HG02798 (cell line): ENCODE results near the gene PRKCE.
A peak's percentile ranks its signal among the peaks of the same experiment; 100 is the strongest.

Experiments used
- ATAC-seq: cut with Tn5 transposase; IDR thresholded peaks from one replicate; pipeline ENCODE4 v1.9.1; 2021; ENCODE audit warnings: mild to moderate bottlenecking; ENCODE audit not compliant: unreplicated experiment, poor library complexity

PRKCE gene

DNA sequence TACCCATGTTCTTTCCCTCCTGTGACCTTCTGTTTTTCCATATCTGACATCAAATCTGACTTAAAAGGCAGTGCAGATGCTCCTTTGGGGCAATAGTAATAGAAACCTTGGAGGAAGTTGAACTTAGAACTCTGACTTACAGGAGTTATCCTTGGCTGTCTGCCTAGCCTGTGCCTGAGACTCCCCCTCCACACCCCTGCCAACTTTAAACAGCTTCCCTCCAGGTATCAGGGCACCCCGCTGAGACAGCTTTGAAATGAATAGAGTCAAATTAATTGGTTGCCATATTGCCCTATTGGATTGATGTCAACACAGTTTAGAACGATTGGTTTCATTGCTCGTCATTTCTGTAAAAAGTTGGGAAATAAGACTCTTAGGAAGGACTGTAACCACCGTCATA lies 322.0 kb downstream of the PRKCE start:
- no peak for ATAC-seq

DNA sequence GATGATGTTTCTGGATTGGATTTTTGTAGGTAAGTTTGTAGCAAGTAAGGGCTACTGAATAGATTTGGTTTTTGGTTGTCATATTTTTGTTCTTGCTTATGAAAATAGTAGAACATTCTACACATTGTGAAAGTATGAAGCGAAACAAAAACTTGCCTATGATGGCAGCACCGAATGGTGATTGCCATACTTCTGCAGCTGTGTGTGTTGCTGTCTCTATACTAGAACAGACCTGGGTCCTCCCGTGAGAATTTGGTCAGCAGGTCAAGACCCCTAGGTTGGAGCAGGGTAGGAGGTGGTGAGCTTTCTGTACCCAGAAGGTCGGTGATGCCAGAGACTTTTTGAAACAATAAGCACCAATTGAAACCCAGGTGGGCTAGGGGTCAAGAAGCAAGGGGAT lies 322.6 kb downstream of the PRKCE start:
- ATAC-seq, result peak; percentile 81

DNA sequence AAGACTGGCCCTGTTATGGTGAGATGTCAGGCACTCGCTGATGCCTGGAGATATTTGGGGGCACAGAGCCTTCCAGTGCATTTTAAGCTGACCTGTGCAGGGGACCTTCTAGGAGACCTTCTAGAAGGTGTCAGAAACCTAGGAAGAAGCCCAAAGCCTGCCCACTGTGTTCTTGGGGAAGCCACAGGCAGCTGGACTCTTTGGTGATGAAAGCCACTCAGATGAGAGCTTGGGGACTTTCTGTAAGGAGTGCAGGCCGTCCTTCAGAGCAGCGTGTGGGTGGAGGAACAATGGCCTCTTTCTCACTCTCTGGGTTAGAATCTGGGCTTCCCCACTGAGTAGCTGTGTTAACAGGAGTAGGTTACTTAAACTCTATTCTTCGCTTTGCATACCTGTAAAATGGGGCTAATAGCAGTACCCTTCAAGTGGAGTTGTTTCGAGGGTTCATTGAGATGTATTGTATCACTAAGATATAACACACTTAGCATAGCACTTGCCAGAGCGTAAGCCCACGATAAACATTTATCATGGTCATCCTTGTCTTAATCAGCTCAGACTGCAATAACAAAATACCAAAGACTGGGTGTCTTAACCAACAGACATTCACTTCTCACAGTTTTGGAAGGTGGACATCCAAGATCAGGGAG lies 323.4 kb downstream of the PRKCE start:
- ATAC-seq, result peak; percentile 76

DNA sequence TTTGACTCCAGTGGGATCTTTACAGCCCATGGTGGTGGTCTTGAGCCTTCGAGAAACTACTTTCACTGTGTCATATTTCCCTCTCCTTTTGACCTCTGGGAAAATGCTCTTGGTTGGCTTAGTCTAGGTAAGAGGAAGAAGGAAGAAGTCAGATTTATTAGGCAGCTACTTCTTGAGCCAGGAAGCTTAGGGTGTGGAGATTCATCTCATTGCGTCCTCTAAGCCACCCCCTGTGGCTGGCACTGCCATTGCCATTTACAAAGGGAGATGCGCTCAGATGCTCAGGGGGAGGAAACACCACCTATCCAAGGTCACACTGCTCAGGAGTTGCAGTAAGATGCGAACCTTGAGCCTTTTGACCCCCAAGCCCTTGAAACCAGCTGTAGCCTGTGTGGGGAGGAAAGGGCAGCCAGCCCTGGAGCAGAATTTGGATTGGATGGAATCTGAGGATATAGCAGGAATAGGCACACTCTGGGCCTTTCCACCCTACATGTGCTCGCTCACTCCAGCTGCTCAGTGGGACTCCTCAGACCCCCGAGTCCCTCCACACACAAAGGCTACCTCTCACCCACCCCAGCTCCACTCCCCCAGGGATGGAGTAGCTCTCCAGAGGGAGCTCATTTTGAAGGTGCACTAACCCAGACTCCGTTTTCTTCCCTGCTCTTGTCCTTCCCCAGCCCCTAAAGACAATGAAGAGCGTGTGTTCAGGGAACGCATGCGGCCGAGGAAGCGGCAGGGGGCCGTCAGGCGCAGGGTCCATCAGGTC lies 324.5 kb downstream of the PRKCE start:
- ATAC-seq, result no peak

DNA sequence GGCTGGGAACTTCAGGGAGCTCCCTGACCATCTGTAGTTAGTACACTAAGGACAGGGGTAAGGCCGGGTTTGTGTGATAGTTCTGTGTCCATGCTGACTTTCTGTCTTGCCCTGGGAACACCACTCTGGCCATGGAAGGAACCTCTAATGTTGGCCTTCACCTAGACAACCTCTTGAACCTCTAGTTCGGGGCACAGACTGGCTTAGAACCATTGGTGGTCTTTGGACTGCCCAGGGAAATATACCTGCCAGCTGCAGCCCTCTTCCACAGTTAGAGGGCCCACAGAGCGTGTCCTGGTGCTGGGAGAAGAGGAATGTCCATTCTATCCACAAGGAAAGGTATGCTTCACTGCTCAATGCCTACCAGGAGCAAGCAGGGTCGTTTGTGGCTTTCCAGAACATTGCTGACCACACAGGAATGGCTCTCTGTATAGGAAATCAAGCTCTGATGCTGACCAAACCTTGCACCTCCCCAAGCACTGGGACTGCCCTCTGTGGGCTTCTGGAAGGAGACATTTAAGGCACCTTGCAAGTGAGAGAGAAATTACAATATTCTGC lies 326.9 kb downstream of the PRKCE start:
- ATAC-seq, result no peak

DNA sequence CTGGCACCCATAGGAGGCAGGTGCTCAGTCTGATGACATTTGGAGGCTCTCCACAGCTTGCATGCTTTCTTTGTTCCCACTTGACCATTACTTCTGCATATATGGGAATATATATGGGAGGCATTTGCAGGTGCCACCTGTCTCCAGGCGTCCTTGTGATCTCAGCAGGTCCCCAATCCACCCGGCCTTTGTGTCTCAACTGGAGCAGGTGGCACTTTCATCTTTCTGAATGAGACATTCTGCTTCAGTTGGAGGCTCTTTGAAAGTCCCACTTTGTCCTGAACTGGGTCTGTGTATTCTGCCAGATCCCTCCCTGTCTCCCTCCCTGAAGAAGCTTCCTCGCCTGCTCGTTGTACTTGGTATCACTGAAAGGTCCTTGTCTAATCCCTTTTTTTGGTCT lies 327.6 kb downstream of the PRKCE start:
- ATAC-seq, result no peak

DNA sequence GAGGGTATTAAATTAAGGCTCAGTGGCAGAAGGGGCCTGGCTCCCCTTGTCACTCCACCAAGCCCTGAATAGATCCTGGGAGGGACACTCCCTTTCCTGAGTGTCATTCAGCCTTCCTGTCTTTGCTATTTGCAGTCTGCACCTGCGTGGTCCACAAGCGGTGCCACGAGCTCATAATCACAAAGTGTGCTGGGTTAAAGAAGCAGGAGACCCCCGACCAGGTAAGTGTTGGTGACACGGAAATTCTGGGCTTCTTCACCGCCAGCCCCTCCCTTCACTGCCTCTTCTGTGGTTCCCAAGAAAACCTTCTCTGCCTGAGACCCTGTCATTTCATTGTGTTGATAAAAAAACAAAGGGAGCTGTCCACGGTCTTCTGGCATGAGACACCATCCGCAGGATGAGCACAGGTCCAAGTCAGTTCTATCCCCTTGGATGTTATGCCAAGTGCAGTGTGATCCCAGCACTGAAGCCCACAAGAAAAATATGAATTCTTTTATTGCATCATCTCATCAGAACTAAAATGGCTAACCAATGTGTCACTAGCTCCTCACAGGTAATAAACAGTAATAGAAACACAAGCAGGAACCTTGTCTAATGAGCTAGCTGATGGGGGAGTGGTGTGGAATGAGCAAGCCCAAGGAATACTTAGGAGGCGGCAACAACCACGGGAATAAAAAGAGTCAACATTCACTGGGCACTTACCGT lies 328.8 kb downstream of the PRKCE start:
- ATAC-seq, result no peak

DNA sequence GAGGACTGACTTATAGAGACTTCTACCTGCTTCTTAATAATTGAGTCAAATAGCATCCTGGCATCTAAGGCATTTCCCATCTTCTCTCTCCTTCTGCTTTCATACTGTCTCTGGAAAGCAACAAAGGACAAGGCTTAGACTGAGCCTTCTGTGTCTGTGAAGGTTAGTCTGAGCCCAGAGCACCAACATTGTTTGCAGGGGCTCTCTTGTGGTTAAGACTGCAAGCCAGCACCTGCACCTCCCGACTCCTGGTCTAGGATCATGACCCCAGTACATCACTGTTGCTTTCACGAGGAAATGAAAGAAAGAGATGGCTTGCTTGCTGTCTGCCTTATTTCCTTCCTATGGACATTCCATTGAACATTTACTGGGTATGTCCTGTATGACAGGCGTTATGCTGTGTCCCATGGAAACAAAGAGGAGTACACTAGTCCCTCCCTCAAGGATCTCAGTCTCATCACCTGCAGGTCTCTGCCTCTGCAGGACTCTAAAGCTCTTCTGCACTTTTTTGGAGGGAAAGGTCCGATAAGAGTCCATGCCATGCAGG lies 330.0 kb downstream of the PRKCE start:
- no peak for ATAC-seq

DNA sequence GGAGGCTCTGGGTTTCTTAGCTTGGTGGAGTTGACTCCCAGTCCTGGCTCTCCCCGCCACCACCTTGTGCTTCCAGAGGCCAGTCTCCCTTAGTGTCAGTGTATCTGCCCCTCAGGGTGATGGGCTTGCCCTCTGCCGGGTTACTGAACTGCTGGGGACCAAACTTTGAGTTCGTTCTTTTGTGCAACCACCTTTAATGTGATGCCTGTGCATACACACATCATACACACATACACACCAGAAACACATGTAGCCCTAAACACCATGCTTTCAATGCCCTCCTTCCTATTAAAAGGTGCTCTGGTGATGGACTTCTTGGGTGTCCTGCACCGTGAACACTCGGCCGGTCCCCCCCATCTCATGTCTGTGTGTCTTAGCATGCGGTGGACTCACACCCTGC lies 330.6 kb downstream of the PRKCE start:
- ATAC-seq, result no peak

DNA sequence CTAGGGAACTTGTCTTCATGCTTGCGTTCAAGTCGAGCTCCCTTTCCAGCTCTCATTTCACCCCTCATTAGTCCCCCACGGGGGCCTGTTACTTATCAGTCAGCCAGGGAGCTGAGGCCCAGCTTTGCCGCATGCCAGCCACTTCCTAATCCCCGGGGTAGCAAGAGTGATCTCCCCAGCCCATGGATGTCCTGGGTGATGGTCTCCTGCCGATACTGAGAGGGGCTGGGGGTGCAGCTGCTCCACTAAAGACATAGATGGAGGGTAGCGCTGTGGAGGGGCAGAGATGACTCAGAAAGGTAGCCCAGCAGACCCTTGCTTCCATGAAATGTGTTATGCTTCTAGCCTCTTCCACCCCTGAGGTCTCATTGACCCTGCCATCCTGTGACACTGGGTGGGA lies 331.7 kb downstream of the PRKCE start:
- no peak for ATAC-seq

DNA sequence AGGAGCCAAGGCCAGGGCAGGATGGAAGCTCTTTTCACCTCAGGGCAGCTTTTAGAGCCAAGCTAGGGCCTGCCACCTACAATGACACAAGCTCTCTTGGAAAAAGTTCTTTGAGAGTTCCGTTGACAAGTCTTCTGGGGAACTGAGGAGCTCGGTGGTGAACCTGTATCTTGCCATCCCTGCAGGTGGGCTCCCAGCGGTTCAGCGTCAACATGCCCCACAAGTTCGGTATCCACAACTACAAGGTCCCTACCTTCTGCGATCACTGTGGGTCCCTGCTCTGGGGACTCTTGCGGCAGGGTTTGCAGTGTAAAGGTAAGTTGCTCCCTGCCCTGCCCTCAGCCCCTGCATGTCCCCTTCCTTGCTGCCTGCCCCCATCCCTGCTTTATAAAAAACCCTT lies 332.9 kb downstream of the PRKCE start:
- ATAC-seq, result no peak

DNA sequence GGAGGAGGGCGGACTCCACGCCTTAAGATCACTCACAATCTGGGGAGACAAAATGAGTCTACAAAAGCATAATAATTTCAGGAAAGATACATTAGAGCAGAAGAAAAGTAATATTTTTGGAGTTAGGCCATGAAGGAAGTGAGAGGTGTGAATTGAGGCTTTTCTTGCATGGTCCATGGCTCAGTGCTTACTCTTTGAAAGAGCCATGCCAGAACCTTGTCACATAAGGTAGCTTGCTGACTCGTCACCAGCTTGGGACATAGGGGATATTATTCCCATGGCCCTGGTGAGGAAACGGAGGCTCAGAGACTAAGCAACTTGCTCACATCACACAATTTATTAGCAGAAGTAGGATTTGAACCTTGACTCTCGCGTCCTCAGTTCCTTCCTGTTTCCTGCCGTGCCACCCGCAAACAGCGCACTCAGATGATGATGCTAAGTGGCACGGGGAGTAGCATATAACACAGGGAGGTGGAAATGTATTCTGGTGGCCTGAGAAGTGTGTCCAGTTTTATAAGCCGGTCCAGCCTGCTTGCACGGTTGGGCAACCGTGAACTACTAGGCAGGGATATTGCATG lies 333.5 kb downstream of the PRKCE start:
- no peak for ATAC-seq

DNA sequence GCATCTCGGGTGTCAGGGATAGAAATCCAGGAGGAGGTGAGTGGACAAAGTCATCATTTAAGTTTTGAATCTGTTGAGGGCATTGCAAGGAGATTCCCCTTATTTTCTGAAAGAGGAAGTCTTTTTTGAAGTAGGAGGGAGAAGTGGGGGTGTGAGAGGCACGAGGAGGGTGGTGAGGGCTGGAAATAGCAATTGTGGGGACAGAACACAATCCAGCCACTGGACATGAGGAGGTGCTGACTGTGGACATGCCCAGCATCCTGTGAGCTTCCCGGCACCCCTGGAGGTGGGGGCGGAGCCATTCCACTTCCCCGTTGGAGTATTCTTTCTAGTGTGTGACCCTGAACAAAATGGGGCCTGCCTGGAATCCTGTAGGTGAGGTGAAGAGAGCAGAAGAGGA lies 335.0 kb downstream of the PRKCE start:
- no peak for ATAC-seq

DNA sequence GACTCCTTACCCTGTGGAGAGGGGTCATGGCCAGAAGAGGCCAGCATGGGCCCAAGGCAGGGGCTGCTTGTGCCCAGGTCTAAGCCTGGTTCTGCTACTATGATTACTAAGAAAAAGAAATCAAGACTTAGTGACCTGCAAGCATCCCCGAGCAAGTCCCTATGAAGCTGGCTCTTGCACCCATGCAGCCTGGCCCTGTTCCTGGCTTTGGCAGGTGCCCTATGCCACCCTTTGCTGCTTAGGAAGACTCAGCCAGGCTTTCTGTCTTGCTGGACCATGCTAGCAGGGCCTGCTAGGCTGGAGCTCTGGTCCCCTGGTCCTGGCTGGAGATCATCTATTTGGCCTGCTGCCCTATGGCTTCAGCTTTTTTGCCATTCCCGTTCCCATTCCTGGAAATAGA lies 336.4 kb downstream of the PRKCE start:
- ATAC-seq, result no peak

DNA sequence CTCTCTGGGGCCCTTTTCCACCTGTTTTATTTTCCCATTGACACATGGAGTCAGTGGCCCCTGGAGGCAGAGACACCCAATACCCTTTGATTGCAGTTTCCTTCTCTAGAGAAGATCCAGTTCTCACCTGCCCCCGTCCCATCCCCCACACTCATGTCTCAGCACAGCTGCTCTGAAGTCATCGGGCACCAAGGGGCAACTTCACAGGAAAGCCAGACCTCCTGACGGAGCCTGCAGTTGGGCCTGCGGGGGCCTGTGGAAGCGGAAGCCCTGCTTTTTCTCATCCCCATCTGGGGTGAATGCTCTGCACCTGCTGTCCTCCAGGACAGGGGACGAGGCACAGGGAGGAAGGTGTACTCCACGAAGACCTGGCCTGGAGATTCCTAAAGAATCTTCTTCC lies 337.4 kb downstream of the PRKCE start:
- ATAC-seq, result no peak

DNA sequence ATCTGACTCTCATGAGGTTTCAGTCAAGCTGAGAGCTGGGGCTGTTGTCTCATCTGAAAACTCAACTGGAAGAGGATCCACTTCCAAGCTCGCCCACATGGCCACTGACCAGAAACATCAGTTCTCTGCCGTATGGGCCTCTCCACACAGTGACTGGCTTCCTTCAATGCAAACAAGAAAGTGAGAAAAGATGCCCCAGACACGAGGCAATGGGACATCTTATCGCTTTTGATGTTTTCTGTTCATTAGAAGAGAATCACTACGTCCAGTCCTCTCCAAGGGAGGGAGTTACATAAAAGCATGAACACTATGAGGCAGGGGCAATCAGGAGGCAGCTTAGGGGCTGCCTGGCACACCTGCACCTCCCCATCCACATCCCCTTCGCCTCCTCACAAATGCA lies 338.7 kb downstream of the PRKCE start:
- no peak for ATAC-seq

DNA sequence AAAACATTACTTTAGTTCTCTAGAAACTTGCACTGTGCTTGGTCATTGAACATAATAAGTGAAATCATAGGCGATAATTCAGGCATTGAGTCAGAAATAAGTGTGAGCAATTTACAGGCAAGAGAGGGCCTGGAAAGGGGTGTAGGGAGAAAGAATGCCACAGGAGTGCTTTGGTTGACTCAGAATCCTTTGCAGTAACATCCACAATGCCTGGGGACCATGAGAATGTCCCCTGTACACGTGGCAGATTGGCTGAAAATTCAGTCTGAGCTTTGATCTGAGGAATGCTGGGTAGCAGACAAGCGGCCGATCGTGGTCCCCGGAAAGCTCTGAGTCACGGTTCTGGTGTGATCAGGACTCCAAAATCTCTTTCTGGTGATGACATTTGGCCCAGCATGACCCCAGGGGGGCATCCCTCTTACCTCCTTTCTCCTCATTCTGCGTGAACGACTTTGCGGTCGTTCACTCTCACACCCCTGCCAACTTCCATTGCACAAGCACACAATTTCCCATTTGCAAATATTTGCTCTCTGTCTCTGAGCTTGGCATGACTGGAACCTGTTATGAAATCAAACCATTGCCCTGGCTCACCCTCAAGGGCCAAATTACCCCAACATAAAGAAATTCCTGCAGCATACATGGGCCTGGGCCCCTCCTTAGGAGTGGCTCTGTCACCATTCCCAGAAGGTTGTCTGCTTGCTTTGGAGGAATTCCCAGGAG lies 340.7 kb downstream of the PRKCE start:
- ATAC-seq, result no peak

DNA sequence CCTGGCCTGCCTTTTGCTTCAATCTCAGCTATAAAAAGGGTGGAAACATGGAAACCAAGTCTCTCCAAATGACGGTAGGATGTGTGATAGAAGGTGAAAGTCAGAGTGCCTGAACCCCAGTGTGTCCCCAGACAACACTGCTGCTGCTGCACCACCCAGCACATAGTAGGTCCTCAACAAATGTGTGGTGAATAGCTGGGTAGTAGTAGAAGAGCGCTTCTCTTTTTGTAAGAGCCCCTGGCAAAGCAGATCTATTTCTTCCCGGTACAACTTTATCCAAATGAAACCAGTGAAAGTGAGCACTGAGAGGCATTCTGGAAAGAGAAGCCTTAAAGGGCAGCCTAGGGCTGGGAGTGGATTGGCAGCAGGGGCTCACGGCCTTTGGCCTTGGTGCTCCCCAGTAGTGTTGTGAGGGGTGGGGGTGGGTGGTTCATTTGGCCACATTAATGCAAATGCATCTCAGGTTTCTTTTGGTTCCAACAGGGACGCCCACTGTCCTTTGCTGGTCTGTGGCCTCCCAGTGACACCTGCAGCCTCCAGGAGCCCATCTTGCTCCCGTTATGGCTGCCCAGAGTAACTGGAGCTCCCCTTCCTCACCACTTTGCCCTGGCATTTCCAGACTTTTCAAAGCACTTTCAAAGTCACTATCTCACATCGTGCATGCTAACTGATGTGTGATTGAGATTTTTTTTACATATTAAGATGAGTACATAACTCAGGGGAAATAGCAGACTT lies 341.4 kb downstream of the PRKCE start:
- no peak for ATAC-seq

DNA sequence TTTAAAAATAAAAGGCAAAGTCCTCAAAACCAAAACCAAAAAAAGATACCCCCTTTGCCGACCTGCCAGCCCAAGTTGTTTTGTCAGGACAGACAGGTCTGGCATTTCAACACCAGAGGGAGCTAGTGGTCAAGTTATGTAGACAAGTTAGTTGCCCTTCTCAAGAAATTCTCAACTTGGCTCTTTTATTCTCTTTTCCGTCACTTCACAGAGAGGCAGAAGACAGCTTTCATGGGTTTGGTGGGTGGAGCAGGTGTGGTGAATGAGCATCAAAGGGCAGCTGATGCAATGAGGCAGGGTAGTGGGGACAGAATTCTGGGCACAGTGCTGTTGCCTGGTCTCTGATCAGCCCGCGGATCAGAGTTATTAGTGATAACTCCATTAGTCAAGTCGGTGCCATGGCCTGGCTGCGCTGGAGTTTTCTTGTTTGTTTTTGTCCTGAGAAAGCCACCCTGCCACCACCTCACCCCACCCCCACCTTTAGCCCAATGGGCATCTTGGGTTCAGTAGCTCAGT lies 342.1 kb downstream of the PRKCE start:
- no peak for ATAC-seq
